ENCODE results near the gene HDAC4. TPM values are rescaled to one million over a fixed set of nuclear protein-coding genes. Genes with fewer than 3 reads are reported as not detected.

Gene HDAC4
- total and polyA plus RNA-seq, 8 donors: 1.7 to 98.8 (median 24.5) TPM

DNA sequence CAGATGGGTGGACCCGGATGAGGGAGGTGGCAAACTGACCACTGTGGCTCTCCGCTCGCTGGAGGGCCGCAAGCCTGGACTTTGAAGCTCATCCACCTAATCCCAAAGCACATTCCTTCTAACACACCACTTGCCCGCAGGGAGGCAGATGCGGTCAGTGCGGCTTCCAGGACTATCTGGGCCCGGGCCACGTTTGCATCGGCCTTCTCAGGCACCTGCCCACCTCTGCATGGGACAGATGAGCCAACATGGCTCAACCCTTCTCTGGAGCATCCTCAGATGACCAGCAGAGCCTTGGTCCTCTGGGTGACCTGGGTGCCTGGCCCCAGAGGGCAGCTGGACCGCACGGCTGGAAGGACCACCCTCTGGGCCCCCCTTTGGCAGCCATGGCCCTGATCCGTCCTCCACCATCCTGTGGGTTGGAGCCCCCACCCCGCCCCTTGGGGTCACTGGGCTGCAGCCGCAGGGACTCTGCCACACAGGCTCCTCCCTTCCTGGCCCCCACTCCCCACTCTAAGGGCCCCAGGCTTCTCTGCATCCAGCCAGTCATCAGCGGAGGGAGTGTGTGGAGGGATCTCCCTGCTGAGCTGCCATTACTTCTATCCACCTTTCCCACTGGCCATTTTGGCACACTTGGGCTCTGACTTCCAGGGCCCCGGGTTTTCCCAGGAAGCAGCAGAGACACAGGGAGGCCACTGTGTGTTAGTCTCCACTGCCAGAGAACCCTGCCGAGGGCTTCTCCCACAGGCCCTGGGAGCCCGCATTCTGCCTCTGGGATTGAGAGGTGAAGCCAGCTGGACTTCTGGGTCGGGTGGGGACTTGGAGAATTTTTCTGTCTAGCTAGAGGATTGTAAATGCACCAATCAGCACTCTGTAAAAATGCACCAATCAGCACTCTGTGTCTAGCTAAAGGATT is 12.3 kb downstream of the HDAC4 start:
- Histone ChIP-seq H3K27ac (no peak overlapping the region), H3K36me3 (peaks cover 0 to 35% (median 25%) of the 10 kb centered on the region in 4 donors), H3K4me3 (no peak overlapping the region), H3K9me3 (no peaks in the 10 kb centered on the region), H3K4me1 (peaks cover 5 to 27% (median 11%) of the 10 kb centered on the region in 4 donors), H3K27me3 (no peaks in the 10 kb centered on the region)
- intact Hi-C loops (cut with DNase I; ENCODE audit: low total_unique reads): no loop called here
- WGBS, 5 donors: 92 to 98% (median 95%) methylated on average over 16 to 20 of the region's 20 CpGs
- TF ChIP-seq EP300 (IDR thresholded peaks at IDR 0.05): no peak
- TF ChIP-seq, protein P1, sequence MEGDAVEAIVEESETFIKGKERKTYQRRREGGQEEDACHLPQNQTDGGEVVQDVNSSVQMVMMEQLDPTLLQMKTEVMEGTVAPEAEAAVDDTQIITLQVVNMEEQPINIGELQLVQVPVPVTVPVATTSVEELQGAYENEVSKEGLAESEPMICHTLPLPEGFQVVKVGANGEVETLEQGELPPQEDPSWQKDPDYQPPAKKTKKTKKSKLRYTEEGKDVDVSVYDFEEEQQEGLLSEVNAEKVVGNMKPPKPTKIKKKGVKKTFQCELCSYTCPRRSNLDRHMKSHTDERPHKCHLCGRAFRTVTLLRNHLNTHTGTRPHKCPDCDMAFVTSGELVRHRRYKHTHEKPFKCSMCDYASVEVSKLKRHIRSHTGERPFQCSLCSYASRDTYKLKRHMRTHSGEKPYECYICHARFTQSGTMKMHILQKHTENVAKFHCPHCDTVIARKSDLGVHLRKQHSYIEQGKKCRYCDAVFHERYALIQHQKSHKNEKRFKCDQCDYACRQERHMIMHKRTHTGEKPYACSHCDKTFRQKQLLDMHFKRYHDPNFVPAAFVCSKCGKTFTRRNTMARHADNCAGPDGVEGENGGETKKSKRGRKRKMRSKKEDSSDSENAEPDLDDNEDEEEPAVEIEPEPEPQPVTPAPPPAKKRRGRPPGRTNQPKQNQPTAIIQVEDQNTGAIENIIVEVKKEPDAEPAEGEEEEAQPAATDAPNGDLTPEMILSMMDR (IDR thresholded peaks at IDR 0.05): no peak
- no peak for TF ChIP-seq POLR2A (IDR thresholded peaks at IDR 0.05)
- TF ChIP-seq POLR2AphosphoS5 (IDR thresholded peaks at IDR 0.05): no peak
- DNase-seq: no peak

DNA sequence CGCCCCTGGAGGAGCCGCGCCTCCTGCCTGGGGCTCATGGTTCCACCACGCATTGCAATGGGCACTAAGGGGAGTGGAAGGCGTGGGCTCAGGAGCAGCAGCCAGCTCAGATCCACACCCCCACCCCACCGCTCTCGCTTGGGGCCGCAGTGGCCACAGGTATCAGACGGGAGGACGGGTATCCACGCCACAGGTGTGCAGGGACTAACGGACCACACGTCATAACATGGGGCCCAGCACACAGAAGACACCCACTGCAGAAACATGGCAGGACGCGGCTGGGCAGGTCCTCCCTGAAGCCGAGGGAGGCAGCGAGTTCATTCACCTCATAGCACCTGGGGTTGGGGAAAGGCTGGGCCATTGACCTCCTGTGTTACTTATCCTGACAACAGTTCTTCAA is 13.0 kb downstream of the HDAC4 start:
- no peak for DNase-seq
- Histone ChIP-seq H3K4me3 (no peak overlapping the region), H3K4me1 (peaks cover 0 to 20% (median 4%) of the 10 kb centered on the region in 4 donors), H3K36me3 (peaks cover 0 to 35% (median 25%) of the 10 kb centered on the region in 4 donors), H3K27me3 (no peaks in the 10 kb centered on the region), H3K9me3 (no peaks in the 10 kb centered on the region), H3K27ac (no peak overlapping the region)
- WGBS, 5 donors: 88 to 98% (median 95%) methylated on average over 12 to 17 of the region's 17 CpGs
- TF ChIP-seq, protein P1 (IDR thresholded peaks at IDR 0.05): no peak
- intact Hi-C loops (cut with DNase I; ENCODE audit: low total_unique reads): no loop called here

DNA sequence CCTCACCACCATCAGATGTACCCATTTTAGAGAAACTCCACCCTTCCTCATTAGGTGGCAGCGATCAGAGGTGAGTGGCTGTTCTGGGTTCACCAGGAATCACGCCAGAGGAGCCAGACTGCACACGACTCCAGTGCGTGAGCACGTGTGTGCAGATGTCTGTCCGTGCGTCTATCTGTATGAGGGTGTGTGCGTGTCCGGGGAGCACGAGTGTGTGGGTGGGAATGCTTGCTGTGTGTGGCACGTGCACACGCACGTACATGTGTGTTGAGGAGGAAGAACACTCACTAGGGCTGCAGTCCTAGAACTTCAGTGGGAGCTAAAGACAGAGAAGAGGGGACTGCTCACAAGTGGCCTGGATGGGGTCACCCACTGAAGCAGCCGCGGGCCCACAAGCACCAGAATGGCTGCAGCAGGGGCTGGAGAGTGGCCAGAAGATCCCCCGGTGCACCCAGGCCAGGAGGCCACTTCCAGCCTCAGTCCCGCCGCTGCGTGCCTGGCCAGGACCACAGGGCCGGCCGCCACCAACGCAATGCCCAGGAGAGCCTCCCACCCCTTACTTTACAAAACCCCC is 13.9 kb downstream of the HDAC4 start:
- Histone ChIP-seq H3K4me3 (no peak overlapping the region), H3K27ac (no peak overlapping the region), H3K4me1 (peaks cover 0 to 12% (median under 1%) of the 10 kb centered on the region in 4 donors), H3K36me3 (peaks cover 0 to 35% (median 25%) of the 10 kb centered on the region in 4 donors), H3K9me3 (no peaks in the 10 kb centered on the region), H3K27me3 (no peaks in the 10 kb centered on the region)
- no peak for DNase-seq
- intact Hi-C loops (cut with DNase I; ENCODE audit: low total_unique reads): no loop called here
- WGBS, 5 donors: 88 to 96% (median 93%) methylated on average over 22 of the region's 22 CpGs
- TF ChIP-seq POLR2A (IDR thresholded peaks at IDR 0.05) (no peak), POLR2AphosphoS5 (IDR thresholded peaks at IDR 0.05) (no peak), EP300 (IDR thresholded peaks at IDR 0.05) (no peak)
- TF ChIP-seq, protein P1 (IDR thresholded peaks at IDR 0.05): no peak

DNA sequence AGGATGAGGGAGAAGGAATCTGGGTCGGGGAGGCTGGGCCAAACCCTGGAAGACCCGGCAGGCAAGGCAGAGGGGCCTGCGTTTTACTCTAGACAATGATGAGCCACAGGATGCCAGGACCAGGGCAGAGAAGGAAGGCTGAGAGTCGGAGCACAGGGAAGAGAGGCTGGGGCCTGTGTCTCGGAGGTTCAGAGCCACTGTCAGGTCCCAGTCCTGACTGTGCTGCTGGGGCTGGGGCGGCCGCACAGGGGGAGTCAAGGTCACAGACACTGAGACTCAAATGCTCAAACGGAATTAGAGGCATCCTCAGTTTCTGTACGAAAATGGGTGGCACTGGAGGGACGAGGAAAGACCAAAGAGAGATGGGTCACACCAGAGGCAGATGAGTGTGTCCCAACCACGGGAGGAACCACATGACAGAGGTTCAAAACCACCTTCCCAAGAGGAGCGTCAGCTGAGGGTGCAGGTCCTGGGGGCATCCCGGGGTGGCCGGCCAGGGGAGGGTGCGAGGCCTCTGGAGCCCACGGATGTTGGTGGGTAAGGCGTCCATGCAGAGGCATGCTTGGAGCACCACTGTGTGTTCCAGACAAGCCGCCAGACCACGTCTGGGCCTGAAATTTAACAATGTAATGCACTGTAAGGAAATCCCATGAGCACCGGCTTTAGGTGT is 14.7 kb downstream of the HDAC4 start:
- DNase-seq: no peak
- WGBS, 5 donors: 88 to 94% (median 93%) methylated on average over 18 to 20 of the region's 20 CpGs
- Histone ChIP-seq H3K9me3 (no peaks in the 10 kb centered on the region), H3K4me3 (no peak overlapping the region), H3K36me3 (peaks cover 0 to 35% (median 23%) of the 10 kb centered on the region in 4 donors), H3K27ac (no peak overlapping the region), H3K27me3 (no peaks in the 10 kb centered on the region), H3K4me1 (peaks cover 0 to 11% (median 4%) of the 10 kb centered on the region in 4 donors)
- TF ChIP-seq POLR2AphosphoS5 (IDR thresholded peaks at IDR 0.05) (no peak), EP300 (IDR thresholded peaks at IDR 0.05) (no peak), POLR2A (IDR thresholded peaks at IDR 0.05) (no peak)
- TF ChIP-seq, protein P1 (IDR thresholded peaks at IDR 0.05): no peak
- intact Hi-C loops (cut with DNase I; ENCODE audit: low total_unique reads): no loop called here

Measured in stomach (tissue), 9 donors.